Measurements from ENCODE around the gene TXLNG.
"Not testable (repeated sequence)": the region's sequence is repeated elsewhere in the genome, so short reads cannot be mapped to it uniquely, and the experiment has no call there.

TXLNG gene

DNA sequence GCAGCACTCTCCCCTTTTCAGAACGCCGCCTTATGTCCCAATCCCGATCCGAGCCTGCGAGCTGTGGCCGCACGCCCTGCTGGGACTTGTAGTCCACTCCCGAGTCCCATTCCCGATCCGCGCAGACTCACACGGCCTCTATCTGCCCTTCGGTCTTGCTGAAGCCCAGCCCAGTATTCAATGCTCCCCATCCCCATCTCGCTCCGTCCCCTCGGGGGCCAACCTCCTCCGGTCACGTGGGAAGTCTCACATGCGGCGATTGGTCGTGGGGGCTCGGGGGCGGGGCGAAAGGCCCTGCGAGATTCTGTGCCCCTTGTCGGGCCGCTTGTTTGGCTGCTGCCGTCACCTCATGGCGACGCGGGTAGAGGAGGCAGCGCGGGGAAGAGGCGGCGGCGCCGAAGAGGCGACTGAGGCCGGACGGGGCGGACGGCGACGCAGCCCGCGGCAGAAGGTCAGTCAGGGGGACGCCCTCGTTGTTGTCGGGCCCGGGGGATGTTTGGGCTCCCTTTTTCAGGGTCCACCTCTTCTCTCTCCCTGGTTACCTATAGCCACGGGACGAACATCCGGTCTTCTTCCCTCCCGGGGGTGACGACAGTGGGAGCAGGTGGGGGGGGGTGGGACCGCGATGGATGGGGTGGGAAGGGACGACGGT lies at the start of gene TXLNG:
TSS of gene TXLNG (plus strand) at position 328 of the 652 bp plus-strand sequence. CDS start at position 350, 22 bp downstream.
- Histone ChIP-seq H3K4me3 (ENCODE audit: low read length) (peak within 1 kb of the TSS; percentile 23), H3K27me3 (ENCODE audit: control insufficient read depth, insufficient read depth, low read length) (no peaks in the 10 kb centered on the region), H3K9me3 (ENCODE audit: control insufficient read depth, low read length) (no peaks in the 10 kb centered on the region), H3K4me1 (ENCODE audit: control insufficient read depth, insufficient read depth, low read length) (no peaks in the 10 kb centered on the region), H3K9ac (ENCODE audit: low read length) (peak within 1 kb of the TSS; percentile 63), H3K36me3 (ENCODE audit: control insufficient read depth, insufficient read depth, low read length) (no peaks in the 10 kb centered on the region)

GRCh38 chrX:16737024-16737423 lies 49.2 kb upstream of the TXLNG start:
- H3K9me3 ChIP-seq (ENCODE audit: control insufficient read depth, low read length): no peaks in the 10 kb centered on the region
- H3K27me3 ChIP-seq (ENCODE audit: control insufficient read depth, insufficient read depth, low read length): no peaks in the 10 kb centered on the region
- H3K4me3 ChIP-seq (ENCODE audit: low read length): no peak overlapping the region
- no peaks in the 10 kb centered on the region for H3K4me1 ChIP-seq (ENCODE audit: control insufficient read depth, insufficient read depth, low read length)
- no peaks in the 10 kb centered on the region for H3K36me3 ChIP-seq (ENCODE audit: control insufficient read depth, insufficient read depth, low read length)
- no peak overlapping the region for H3K9ac ChIP-seq (ENCODE audit: low read length)

DNA sequence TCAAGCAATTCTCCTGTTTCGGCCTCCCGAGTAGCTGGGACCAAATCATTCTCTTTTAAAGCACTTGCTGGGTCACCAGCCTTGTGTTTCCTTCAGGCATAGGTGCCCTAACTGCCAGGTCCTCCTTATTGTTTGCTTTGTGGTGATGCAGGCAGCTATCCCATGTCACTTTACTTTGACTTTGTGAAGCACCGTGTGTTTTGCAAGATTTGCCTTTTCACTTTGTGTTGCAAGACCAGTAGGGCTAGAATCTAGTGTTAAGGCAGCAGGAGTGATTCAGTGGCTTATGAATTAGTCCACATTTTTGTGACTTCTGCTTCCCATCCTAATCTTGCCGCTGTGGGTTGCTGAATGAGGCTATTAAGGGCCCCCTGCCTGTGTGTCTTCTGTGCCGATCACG lies 46.7 kb upstream of the TXLNG start:
- Histone ChIP-seq H3K36me3 (ENCODE audit: control insufficient read depth, insufficient read depth, low read length) (no peaks in the 10 kb centered on the region), H3K27me3 (ENCODE audit: control insufficient read depth, insufficient read depth, low read length) (no peaks in the 10 kb centered on the region), H3K4me3 (ENCODE audit: low read length) (no peak overlapping the region), H3K4me1 (ENCODE audit: control insufficient read depth, insufficient read depth, low read length) (no peaks in the 10 kb centered on the region), H3K9ac (ENCODE audit: low read length) (no peak overlapping the region), H3K9me3 (ENCODE audit: control insufficient read depth, low read length) (no peaks in the 10 kb centered on the region)

DNA sequence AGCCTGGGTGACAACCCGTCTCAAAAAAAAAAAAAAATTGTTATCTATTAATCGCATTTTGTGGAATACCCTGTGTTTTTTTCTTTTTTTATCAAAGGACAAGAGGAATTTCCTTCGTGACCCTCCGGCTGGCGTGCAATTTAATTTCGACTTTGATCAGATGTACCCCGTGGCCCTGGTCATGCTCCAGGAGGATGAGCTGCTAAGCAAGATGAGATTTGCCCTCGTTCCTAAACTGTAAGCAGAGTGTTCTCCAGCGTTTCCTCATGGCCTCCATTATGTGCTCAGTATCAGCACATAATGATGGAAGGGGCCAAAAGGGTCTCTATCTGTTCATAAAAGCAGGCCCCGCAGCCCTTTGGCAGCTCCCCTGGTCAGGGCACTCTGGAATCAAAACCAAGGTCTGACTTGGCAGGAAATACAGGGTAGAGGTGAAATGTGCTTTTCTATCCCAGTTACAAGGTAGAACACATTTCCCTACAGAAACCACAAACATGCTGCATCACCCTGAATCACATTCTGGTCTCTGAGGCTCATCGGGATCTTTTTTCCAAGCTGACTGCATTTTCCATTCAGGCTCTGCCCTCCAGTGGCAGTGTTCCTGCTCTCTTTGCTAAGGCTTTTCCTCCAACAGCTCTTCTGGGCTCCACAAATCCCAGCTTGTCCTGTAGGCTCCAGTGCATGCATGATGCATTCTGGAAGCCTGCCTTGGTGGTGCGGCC lies 42.5 kb upstream of the TXLNG start:
- Histone ChIP-seq H3K9ac (ENCODE audit: low read length) (no peak overlapping the region), H3K9me3 (ENCODE audit: control insufficient read depth, low read length) (no peaks in the 10 kb centered on the region), H3K27me3 (ENCODE audit: control insufficient read depth, insufficient read depth, low read length) (no peaks in the 10 kb centered on the region), H3K36me3 (ENCODE audit: control insufficient read depth, insufficient read depth, low read length) (no peaks in the 10 kb centered on the region), H3K4me1 (ENCODE audit: control insufficient read depth, insufficient read depth, low read length) (no peaks in the 10 kb centered on the region), H3K4me3 (ENCODE audit: low read length) (no peak overlapping the region)

GRCh38 chrX:16745102-16745501 lies 41.2 kb upstream of the TXLNG start:
- H3K36me3 ChIP-seq (ENCODE audit: control insufficient read depth, insufficient read depth, low read length): no peaks in the 10 kb centered on the region

DNA sequence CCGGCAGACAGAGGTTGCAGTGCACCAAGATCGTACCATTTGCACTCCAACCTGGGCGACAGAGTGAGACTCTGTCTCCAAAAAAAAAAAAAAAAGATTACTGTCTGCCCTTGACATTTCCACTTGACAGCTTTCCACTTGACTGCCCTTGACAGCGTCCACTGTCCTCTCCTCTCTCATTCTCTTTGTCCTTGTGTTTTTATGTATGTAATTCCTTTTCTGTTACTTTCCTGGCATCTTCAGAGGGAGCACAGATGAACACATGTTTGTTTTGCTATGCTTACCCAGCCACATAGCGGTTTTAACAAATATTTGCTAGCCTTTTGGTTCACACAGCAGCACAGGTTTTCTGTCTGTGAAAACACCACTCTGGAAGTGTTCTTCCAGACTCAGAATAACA lies 40.6 kb upstream of the TXLNG start:
- Histone ChIP-seq H3K9ac (ENCODE audit: low read length) (no peak overlapping the region), H3K4me3 (ENCODE audit: low read length) (no peak overlapping the region), H3K27me3 (ENCODE audit: control insufficient read depth, insufficient read depth, low read length) (no peaks in the 10 kb centered on the region), H3K36me3 (ENCODE audit: control insufficient read depth, insufficient read depth, low read length) (no peaks in the 10 kb centered on the region), H3K4me1 (ENCODE audit: control insufficient read depth, insufficient read depth, low read length) (no peaks in the 10 kb centered on the region), H3K9me3 (ENCODE audit: control insufficient read depth, low read length) (no peaks in the 10 kb centered on the region)

More at GRCh38 chrX:16745102-16745501, 41.2 kb upstream of the TXLNG start:
- no peaks in the 10 kb centered on the region for H3K9me3 ChIP-seq (ENCODE audit: control insufficient read depth, low read length)
- no peaks in the 10 kb centered on the region for H3K27me3 ChIP-seq (ENCODE audit: control insufficient read depth, insufficient read depth, low read length)
- no peaks in the 10 kb centered on the region for H3K4me1 ChIP-seq (ENCODE audit: control insufficient read depth, insufficient read depth, low read length)
- H3K4me3 ChIP-seq (ENCODE audit: low read length): no peak overlapping the region
- no peak overlapping the region for H3K9ac ChIP-seq (ENCODE audit: low read length)

- Histone ChIP-seq H3K4me1 (ENCODE audit: control insufficient read depth, insufficient read depth, low read length) (no peaks in the 10 kb centered on the region), H3K9me3 (ENCODE audit: control insufficient read depth, low read length) (no peaks in the 10 kb centered on the region), H3K36me3 (ENCODE audit: control insufficient read depth, insufficient read depth, low read length) (no peaks in the 10 kb centered on the region), H3K9ac (ENCODE audit: low read length) (no peak overlapping the region), H3K27me3 (ENCODE audit: control insufficient read depth, insufficient read depth, low read length) (no peaks in the 10 kb centered on the region), H3K4me3 (ENCODE audit: low read length) (no peak overlapping the region)
These were observed 37.8 kb upstream of the TXLNG start for GRCh38 chrX:16748425-16748824.

DNA sequence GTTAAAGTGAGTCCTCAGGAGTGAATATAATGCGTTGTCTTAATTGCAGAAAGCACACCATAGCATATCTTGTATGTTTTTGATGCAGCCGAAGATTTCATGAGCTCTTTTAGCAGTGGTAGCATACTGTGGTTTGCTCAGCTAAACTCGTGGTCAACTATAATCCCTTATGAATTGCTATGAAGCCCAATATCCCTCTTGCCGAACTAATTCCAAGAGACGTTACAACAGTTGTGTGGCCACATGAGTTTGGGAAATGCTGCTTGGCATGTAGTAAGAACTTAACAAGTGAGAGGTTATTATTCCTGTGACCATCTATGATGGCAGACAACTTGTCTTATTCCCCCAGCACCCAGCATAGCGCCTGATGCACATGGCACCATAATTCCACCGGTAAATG lies 36.1 kb upstream of the TXLNG start:
- H3K4me1 ChIP-seq (ENCODE audit: control insufficient read depth, insufficient read depth, low read length): no peaks in the 10 kb centered on the region
- no peaks in the 10 kb centered on the region for H3K9me3 ChIP-seq (ENCODE audit: control insufficient read depth, low read length)
- H3K36me3 ChIP-seq (ENCODE audit: control insufficient read depth, insufficient read depth, low read length): no peaks in the 10 kb centered on the region
- no peak overlapping the region for H3K9ac ChIP-seq (ENCODE audit: low read length)
- H3K27me3 ChIP-seq (ENCODE audit: control insufficient read depth, insufficient read depth, low read length): no peaks in the 10 kb centered on the region
- H3K4me3 ChIP-seq (ENCODE audit: low read length): no peak overlapping the region

GRCh38 chrX:16754019-16754418 lies 32.2 kb upstream of the TXLNG start:
- no peaks in the 10 kb centered on the region for H3K9me3 ChIP-seq (ENCODE audit: control insufficient read depth, low read length)
- H3K4me3 ChIP-seq (ENCODE audit: low read length): no peak overlapping the region
- H3K4me1 ChIP-seq (ENCODE audit: control insufficient read depth, insufficient read depth, low read length): no peaks in the 10 kb centered on the region
- H3K9ac ChIP-seq (ENCODE audit: low read length): no peak overlapping the region
- H3K27me3 ChIP-seq (ENCODE audit: control insufficient read depth, insufficient read depth, low read length): no peaks in the 10 kb centered on the region
- H3K36me3 ChIP-seq (ENCODE audit: control insufficient read depth, insufficient read depth, low read length): no peaks in the 10 kb centered on the region

- H3K36me3 ChIP-seq (ENCODE audit: control insufficient read depth, insufficient read depth, low read length): no peaks in the 10 kb centered on the region
- no peak overlapping the region for H3K4me3 ChIP-seq (ENCODE audit: low read length)
- H3K9me3 ChIP-seq (ENCODE audit: control insufficient read depth, low read length): no peaks in the 10 kb centered on the region
- H3K27me3 ChIP-seq (ENCODE audit: control insufficient read depth, insufficient read depth, low read length): no peaks in the 10 kb centered on the region
- no peaks in the 10 kb centered on the region for H3K4me1 ChIP-seq (ENCODE audit: control insufficient read depth, insufficient read depth, low read length)
- H3K9ac ChIP-seq (ENCODE audit: low read length): no peak overlapping the region
These were observed 29.5 kb upstream of the TXLNG start for GRCh38 chrX:16756724-16757123.

DNA sequence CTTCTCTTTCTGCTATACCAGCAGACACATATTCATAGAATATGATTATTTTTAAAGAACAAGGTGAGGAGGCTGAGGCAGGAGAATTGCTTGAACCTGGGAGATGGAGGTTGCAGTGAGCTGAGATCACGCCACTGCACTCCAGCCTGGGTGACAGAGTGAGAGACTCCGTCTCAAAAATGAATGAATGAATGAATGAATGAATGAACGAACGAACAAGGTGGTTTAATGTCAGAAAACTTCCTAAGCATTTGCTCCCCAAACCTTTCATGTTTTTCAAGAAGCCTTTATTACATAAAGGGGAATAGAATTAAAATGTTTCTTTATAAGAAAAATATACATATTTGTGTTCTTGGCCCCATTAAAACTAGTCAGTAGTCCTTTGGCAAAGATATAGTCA lies 24.8 kb upstream of the TXLNG start:
- H3K36me3 ChIP-seq (ENCODE audit: control insufficient read depth, insufficient read depth, low read length); H3K27me3 ChIP-seq (ENCODE audit: control insufficient read depth, insufficient read depth, low read length); H3K9ac ChIP-seq (ENCODE audit: low read length); H3K4me3 ChIP-seq (ENCODE audit: low read length); H3K9me3 ChIP-seq (ENCODE audit: control insufficient read depth, low read length); H3K4me1 ChIP-seq (ENCODE audit: control insufficient read depth, insufficient read depth, low read length): not testable (repeated sequence)

DNA sequence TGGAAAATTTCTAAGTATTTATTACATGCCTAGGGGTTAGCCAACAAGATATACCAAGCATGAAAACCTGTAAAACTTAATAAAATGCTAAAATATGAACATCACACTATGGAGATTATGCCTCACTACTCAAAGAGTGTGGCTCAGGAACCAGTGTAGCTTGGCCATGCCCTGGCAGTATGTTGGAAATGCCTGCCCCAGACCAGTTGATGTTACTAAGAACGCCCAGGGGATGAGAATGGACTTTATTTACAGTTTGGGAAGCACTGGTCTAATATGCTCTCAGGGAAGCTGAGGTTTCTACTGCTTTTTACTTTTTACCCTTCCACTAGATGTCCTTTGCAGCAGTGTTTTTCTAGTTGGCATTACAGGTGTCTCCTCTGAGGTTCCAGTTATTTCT lies 23.7 kb upstream of the TXLNG start:
- Histone ChIP-seq H3K36me3 (ENCODE audit: control insufficient read depth, insufficient read depth, low read length) (no peaks in the 10 kb centered on the region), H3K9me3 (ENCODE audit: control insufficient read depth, low read length) (no peaks in the 10 kb centered on the region), H3K27me3 (ENCODE audit: control insufficient read depth, insufficient read depth, low read length) (no peaks in the 10 kb centered on the region), H3K4me1 (ENCODE audit: control insufficient read depth, insufficient read depth, low read length) (no peaks in the 10 kb centered on the region), H3K9ac (ENCODE audit: low read length) (no peak overlapping the region), H3K4me3 (ENCODE audit: low read length) (no peak overlapping the region)
